Measurements from ENCODE around the gene UGGT2. TPM values are rescaled to one million over a fixed set of nuclear protein-coding genes. Genes with fewer than 3 reads are reported as not detected.

Gene UGGT2
- total and polyA plus RNA-seq, 2 of the 13 experiments (the other 11 are each of a cell fraction or from before 2014, with no cell fraction given): 13.2 to 27.1 TPM

- H3K79me2 ChIP-seq (ENCODE audit: insufficient read depth, low read length): peaks cover 18% of the 10 kb centered on the region
- H3K27me3 ChIP-seq (ENCODE audit: control insufficient read depth in 1 of 2, insufficient read depth in 2 of 2, low read length in 2 of 2): no peaks in the 10 kb centered on the region
- H3K27ac ChIP-seq (ENCODE audit: extremely low read length, insufficient read depth, low read length): no peak overlapping the region
- no peak overlapping the region for H3K9ac ChIP-seq (ENCODE audit: insufficient read depth, low read depth, low read length)
- TF ChIP-seq SP4 (CRISPR knock-in tag; IDR thresholded peaks at IDR 0.05) (no peak), TEAD3 (CRISPR knock-in tag; optimal IDR thresholded peaks at IDR 0.05; ENCODE audit: borderline replicate concordance) (no peak), PTBP1 (IDR thresholded peaks at IDR 0.05; ENCODE audit: low read depth, low read length, poor library complexity, severe bottlenecking) (no peak), ZNF841 (CRISPR knock-in tag; IDR thresholded peaks at IDR 0.05; ENCODE audit: borderline replicate concordance) (no peak), ZNF674 (CRISPR knock-in tag; IDR thresholded peaks at IDR 0.05; ENCODE audit: low read depth) (no peak), ZNF451 (CRISPR knock-in tag; IDR thresholded peaks at IDR 0.05) (no peak), ZNF615 (CRISPR knock-in tag; IDR thresholded peaks at IDR 0.05; ENCODE audit: borderline replicate concordance) (no peak), ZNF331 (CRISPR knock-in tag; IDR thresholded peaks at IDR 0.05) (no peak)
- ATAC-seq: no peak; the same call in 1 of the 3 replicates
- intact Hi-C loops (cut with micrococcal nuclease; ENCODE audit: unreplicated experiment): no loop called here
- POLR2A ChIA-PET: interaction anchor here (0.9 kb wide), 1 partner anchor 19 kb away, joined by 3 read pairs; the partner anchor contains the start of gene UGGT2
- H3K36me3 ChIP-seq (replicated peaks in 1 of 2; ENCODE audit: control insufficient read depth in 1 of 2, insufficient read depth in 2 of 2, low read length in 2 of 2): 0 out of 5 replicates have a peak, but pooled peaks cover 0 to 2% of the 10 kb centered on the region in 2 experiments
- no peak for DNase-seq (ENCODE audit: low spot score)
- CTCF ChIA-PET (ENCODE audit: low intra/inter-chr PET ratio, low total read pairs): no interaction called here
- no TSS peak for BruUV-seq (replicated peaks)
- 100% methylated on average over 3 of the region's 10 CpGs for WGBS (ENCODE audit: low lambda C conversion rate)
- H3K9me3 ChIP-seq (ENCODE audit: low read length): no peaks in the 10 kb centered on the region
- no peaks in the 10 kb centered on the region for H4K20me1 ChIP-seq (ENCODE audit: insufficient read depth, low read length)
- in situ Hi-C loops (cut with HindIII; ENCODE audit: extremely low pct_ligation_motif_present, low pct_unique_long_range_greater_than_20kb): loop anchor here (10.0 kb wide), 1 partner anchor 780 kb away; no protein-coding TSS in a partner anchor
- no peak overlapping the region for H2AFZ ChIP-seq (ENCODE audit: low read length)
- no peak overlapping the region for H3K4me2 ChIP-seq (ENCODE audit: low read depth, low read length)
- no peak overlapping the region for H3K4me3 ChIP-seq (replicated peaks in 1 of 3; ENCODE audit: insufficient read depth in 1 of 3, low read depth in 2 of 3, low read length in 3 of 3)
- no peaks in the 10 kb centered on the region; the same call in 1 of the 2 replicates for H3K4me1 ChIP-seq (ENCODE audit: insufficient read depth, low read length)
- FAIRE-seq: no peak
Observed at GRCh38 chr13:96034662-96035061, 18.5 kb downstream of the UGGT2 start.
